ENCODE results near the gene WWOX. TPM values are rescaled to one million over a fixed set of nuclear protein-coding genes. Genes with fewer than 3 reads are reported as not detected.

The WWOX gene
- total and polyA plus RNA-seq, 7 donors = 7.1 to 46.8 (median 16.1) TPM

DNA sequence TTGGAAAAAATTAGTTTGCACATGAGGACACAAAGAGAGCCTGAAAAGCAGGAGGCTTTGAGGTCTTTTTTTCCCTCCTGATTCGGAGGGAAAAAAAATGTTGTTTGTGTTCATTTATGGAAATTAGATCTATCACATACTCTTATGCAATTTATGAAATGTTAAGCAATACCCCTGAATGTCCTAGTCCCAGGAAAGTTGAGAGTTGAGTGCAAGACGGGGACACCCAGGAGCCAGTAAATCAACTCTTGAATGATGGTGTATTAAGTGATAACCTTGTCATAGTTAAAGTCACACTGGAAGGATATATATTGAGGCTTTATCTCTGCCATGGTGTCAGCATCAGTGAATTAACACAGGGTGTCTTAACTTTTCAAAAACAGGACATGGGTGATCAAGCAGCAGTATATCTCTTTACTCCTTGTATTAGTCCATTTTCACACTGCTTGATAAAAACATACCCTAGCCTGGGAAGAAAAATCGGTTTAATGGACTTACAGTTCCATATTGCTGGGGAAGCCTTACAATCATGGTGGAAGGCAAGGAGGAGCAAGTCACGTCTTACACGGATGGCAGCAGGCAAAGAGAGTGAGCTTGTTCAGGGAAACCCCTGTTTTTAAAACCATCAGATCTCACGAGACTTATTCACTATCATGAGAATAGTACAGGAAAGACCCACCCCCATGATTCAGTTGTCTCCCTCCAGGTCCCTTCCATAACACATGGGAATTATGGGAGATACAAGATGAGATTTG lies 1032.0 kb downstream of the WWOX start:
- no peak for TF ChIP-seq EP300 (IDR thresholded peaks at IDR 0.05)
- no peak for TF ChIP-seq POLR2A (IDR thresholded peaks at IDR 0.05)
- TF ChIP-seq POLR2AphosphoS5 (IDR thresholded peaks at IDR 0.05) = peak in 1 of 4 donors; percentile 17
- Histone ChIP-seq H3K4me1 (peaks cover 0 to 14% (median 0%) of the 10 kb centered on the region in 4 donors), H3K27me3 (no peaks in the 10 kb centered on the region), H3K27ac (no peak overlapping the region), H3K4me3 (no peak overlapping the region), H3K36me3 (no peaks in the 10 kb centered on the region), H3K9me3 (no peaks in the 10 kb centered on the region)
- WGBS, 2 donors = 92 to 93% methylated on average over 6 of the region's 6 CpGs
- intact Hi-C loops (cut with DNase I) = no loop called here
- no peak for DNase-seq

DNA sequence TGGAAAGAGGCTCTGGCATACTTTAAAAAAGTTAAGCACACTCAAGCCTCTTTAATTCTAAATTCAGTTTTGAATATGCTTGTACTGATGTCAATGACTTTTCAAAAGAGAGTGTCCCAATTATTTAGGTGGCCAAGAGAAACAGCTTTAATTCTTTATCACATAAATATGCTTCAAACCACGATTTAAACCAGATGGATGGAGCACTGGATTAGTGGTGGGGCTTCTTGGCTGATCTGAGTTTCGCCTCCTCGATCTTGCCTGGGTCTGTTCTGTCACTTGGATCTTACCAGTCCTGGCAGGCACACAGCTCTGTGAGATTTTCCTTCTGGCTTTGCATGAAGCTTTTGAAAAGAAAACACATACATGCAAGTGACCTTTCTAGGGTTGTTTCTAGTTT lies 1033.2 kb downstream of the WWOX start:
- TF ChIP-seq POLR2A (IDR thresholded peaks at IDR 0.05) (no peak), POLR2AphosphoS5 (IDR thresholded peaks at IDR 0.05) (peak in 2 of 4 donors; percentile 31 to 47)
- no peaks in the 10 kb centered on the region for H3K9me3 ChIP-seq
- H3K4me1 ChIP-seq = peaks cover 0 to 14% (median 0%) of the 10 kb centered on the region in 4 donors
- WGBS, 2 donors = 72 to 78% methylated on average over 3 of the region's 3 CpGs
- intact Hi-C loops (cut with DNase I) = no loop called here
- H3K36me3 ChIP-seq = no peaks in the 10 kb centered on the region
- no peaks in the 10 kb centered on the region for H3K27me3 ChIP-seq
- peak overlapping the region in 1 of 4 donors; percentile 4 for H3K27ac ChIP-seq
- H3K4me3 ChIP-seq = no peak overlapping the region
- no peak for DNase-seq

DNA sequence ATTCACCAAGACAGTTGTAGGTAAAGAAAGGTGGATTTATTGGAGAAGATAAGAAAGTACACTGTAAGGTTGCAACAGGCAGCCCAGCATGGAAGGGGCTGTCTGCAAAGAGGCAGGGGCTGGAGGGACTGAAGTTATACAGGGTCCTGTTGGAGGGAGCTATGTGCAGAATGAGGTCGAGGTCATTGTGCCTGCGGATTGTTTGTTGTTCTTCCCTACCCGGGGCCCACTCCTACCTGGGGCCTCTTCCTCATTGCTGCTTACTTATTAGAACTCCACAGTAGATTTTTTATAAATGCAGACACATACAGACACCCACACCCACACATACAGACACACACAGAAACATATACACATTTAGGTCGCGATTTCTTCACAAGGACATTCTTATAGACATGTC lies 1034.8 kb downstream of the WWOX start:
- Histone ChIP-seq H3K27ac (no peak overlapping the region), H3K9me3 (no peaks in the 10 kb centered on the region), H3K27me3 (no peaks in the 10 kb centered on the region), H3K4me3 (no peak overlapping the region), H3K4me1 (peaks cover 0 to 14% (median 0%) of the 10 kb centered on the region in 4 donors), H3K36me3 (no peaks in the 10 kb centered on the region)
- 54 to 63% methylated on average over 5 of the region's 5 CpGs for WGBS, 2 donors
- DNase-seq = no peak
- no peak for TF ChIP-seq CTCF (IDR thresholded peaks at IDR 0.05)
- no peak for TF ChIP-seq POLR2AphosphoS5 (IDR thresholded peaks at IDR 0.05)
- TF ChIP-seq EP300 (IDR thresholded peaks at IDR 0.05) = no peak
- TF ChIP-seq POLR2A (IDR thresholded peaks at IDR 0.05) = no peak
- intact Hi-C loops (cut with DNase I) = no loop called here

DNA sequence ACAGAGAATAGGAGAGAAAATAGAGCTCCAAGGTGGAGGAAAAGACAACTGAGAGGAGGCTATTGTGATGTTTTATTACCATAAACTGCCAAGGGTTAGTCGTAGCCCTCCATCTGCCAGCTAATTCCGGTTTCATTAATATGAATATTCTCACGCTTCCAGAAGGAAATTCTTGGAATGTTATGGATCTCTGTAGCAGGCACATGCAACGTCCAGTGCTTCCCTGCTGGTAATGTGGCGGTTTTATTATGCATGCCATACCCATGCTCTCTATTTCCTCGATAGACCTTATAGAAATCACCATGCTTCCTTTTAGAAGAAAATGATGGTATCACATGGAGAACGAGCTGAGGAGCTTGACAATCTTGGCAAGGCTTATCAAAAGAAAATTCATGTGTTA lies 1037.5 kb downstream of the WWOX start:
- no peak overlapping the region for H3K4me3 ChIP-seq
- no peaks in the 10 kb centered on the region for H3K9me3 ChIP-seq
- no peak overlapping the region for H3K27ac ChIP-seq
- no peak for DNase-seq
- WGBS, 2 donors = 84 to 94% methylated on average over 7 of the region's 7 CpGs
- no peaks in the 10 kb centered on the region for H3K36me3 ChIP-seq
- H3K27me3 ChIP-seq = no peaks in the 10 kb centered on the region
- intact Hi-C loops (cut with DNase I) = no loop called here
- peaks cover 0 to 14% (median 0%) of the 10 kb centered on the region in 4 donors for H3K4me1 ChIP-seq
- TF ChIP-seq EP300 (IDR thresholded peaks at IDR 0.05) (no peak), POLR2A (IDR thresholded peaks at IDR 0.05) (no peak), POLR2AphosphoS5 (IDR thresholded peaks at IDR 0.05) (no peak), CTCF (IDR thresholded peaks at IDR 0.05) (no peak)

DNA sequence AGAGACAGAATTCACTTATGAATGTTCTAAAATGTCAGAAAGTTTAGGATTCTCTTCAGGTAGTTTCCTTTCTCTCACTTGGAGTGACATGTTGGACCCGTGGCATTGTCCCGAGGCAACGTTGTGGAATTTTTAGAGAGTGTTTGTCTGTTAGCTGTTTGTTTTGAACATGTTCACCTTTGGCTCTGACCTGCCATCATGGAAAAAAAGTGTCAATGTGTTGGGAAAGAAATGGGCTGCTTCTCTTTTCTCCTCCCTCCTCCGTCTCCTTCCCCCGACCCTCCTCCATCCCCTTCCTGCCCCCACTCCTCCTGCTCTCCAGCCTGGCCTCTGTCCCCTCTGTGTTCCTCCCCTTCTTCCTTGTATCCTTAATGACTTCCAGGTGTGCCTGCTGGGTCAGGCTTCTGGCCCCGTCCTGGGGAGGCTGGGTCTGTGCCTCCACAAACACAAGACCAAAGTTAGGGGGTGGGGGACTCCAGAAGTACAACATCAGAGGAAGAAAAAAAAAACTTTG lies 1038.0 kb downstream of the WWOX start:
- 70 to 84% methylated on average over 6 of the region's 6 CpGs for WGBS, 2 donors
- no peak for DNase-seq
- no peak for TF ChIP-seq POLR2A (IDR thresholded peaks at IDR 0.05)
- TF ChIP-seq POLR2AphosphoS5 (IDR thresholded peaks at IDR 0.05) = no peak
- no peak for TF ChIP-seq EP300 (IDR thresholded peaks at IDR 0.05)
- no peak for TF ChIP-seq CTCF (IDR thresholded peaks at IDR 0.05)

More for the DNA sequence above, 1038.0 kb downstream of the WWOX start:
- H3K9me3 ChIP-seq = no peaks in the 10 kb centered on the region
- intact Hi-C loops (cut with DNase I) = no loop called here
- no peaks in the 10 kb centered on the region for H3K36me3 ChIP-seq
- no peaks in the 10 kb centered on the region for H3K27me3 ChIP-seq
- no peak overlapping the region for H3K27ac ChIP-seq
- peaks cover 0 to 14% (median 0%) of the 10 kb centered on the region in 4 donors for H3K4me1 ChIP-seq
- H3K4me3 ChIP-seq = no peak overlapping the region
